ENCODE results near the gene NDUFS6. TPM values are rescaled to one million over a fixed set of nuclear protein-coding genes. Genes with fewer than 3 reads are reported as not detected.

NDUFS6 gene
- polyA plus RNA-seq, 2 of the 4 experiments (the other 2 are of a cell fraction), result 76.0 to 192 TPM

- no peak overlapping the region for H3K27ac ChIP-seq
- no peak for ATAC-seq
- WGBS (ENCODE audit: missing lambda C conversion rate), result 93% methylated on average over 10 of the region's 10 CpGs
- H3K4me1 ChIP-seq, result no peaks in the 10 kb centered on the region
- H3K4me3 ChIP-seq, result no peak overlapping the region
- CTCF ChIA-PET, result interaction anchor here (0.9 to 1.6 kb wide), 2 partner anchors 9 to 14 kb away, joined by 3 to 4 read pairs; no protein-coding TSS in a partner anchor
- DNase-seq (ENCODE audit: low read depth in 1 of 2, low spot score in 1 of 2), result no peak
- POLR2A ChIA-PET, result no interaction called here
- no peak overlapping the region for H3K4me2 ChIP-seq
- no peak for TF ChIP-seq FOSB (CRISPR knock-in tag; IDR thresholded peaks at IDR 0.05)
- no peak for TF ChIP-seq ZNF302 (CRISPR knock-in tag; IDR thresholded peaks at IDR 0.05)
- TF ChIP-seq HOXA7 (CRISPR knock-in tag; IDR thresholded peaks at IDR 0.05), result no peak
- no peak for TF ChIP-seq HOXB13 (CRISPR knock-in tag; IDR thresholded peaks at IDR 0.05; ENCODE audit: low read depth)
- TF ChIP-seq E2F6 (IDR thresholded peaks at IDR 0.05; ENCODE audit: borderline replicate concordance, low read depth), result no peak
- TF ChIP-seq NPAS2 (CRISPR knock-in tag; IDR thresholded peaks at IDR 0.05; ENCODE audit: borderline replicate concordance), result no peak
- FAIRE-seq, result no peak
- no peaks in the 10 kb centered on the region for H3K9me3 ChIP-seq
Observed at GRCh38 chr5:1810581-1811101, 9.4 kb downstream of the NDUFS6 start.

GRCh38 chr5:1814183-1815020 is 13.2 kb downstream of the NDUFS6 start:
- FAIRE-seq (no peak), DNase-seq (ENCODE audit: low read depth in 1 of 2, low spot score in 1 of 2) (no peak), ATAC-seq (no peak)
- CTCF ChIA-PET, result interaction anchor here (0.8 kb wide), 1 partner anchor 10 kb away, joined by 3 read pairs; no protein-coding TSS in a partner anchor
- WGBS (ENCODE audit: missing lambda C conversion rate), result 91% methylated on average over 30 of the region's 30 CpGs
- Histone ChIP-seq H3K4me3 (no peak overlapping the region), H3K4me2 (no peak overlapping the region), H3K9me3 (no peaks in the 10 kb centered on the region), H3K27ac (no peak overlapping the region), H3K4me1 (no peaks in the 10 kb centered on the region)
- POLR2A ChIA-PET, result no interaction called here
- TF ChIP-seq CBX8 (IDR thresholded peaks at IDR 0.05) (no peak), HDAC2 (IDR thresholded peaks at IDR 0.05) (no peak), HEYL (CRISPR knock-in tag; IDR thresholded peaks at IDR 0.05) (no peak), ELK1 (IDR thresholded peaks at IDR 0.05; ENCODE audit: low read depth, low read length) (no peak)

- no peak for FAIRE-seq
- ChIA-PET POLR2A (no interaction called here), CTCF (interaction anchor here (0.8 kb wide), 1 partner anchor 11 kb away, joined by 3 read pairs; no protein-coding TSS in a partner anchor)
- no peak for TF ChIP-seq E2F6 (IDR thresholded peaks at IDR 0.05; ENCODE audit: borderline replicate concordance, low read depth)
- TF ChIP-seq POLR2AphosphoS2 (conservative IDR thresholded peaks at IDR 0.05; ENCODE audit: low read length), result no peak
- no peak for TF ChIP-seq TP53 (CRISPR knock-in tag; IDR thresholded peaks at IDR 0.05)
- TF ChIP-seq REST (IDR thresholded peaks at IDR 0.05), result no peak
- H3K4me1 ChIP-seq, result no peaks in the 10 kb centered on the region
- H3K27ac ChIP-seq, result no peak overlapping the region
- no peak for ATAC-seq
- no peak for DNase-seq (ENCODE audit: low read depth in 1 of 2, low spot score in 1 of 2)
- H3K4me2 ChIP-seq, result no peak overlapping the region
- WGBS (ENCODE audit: missing lambda C conversion rate), result 95% methylated on average over 18 of the region's 18 CpGs
- no peaks in the 10 kb centered on the region for H3K9me3 ChIP-seq
- no peak overlapping the region for H3K4me3 ChIP-seq
Observed at GRCh38 chr5:1815071-1815786, 14.0 kb downstream of the NDUFS6 start.

Measured in A549 (cell line).